ENCODE results near the gene ALG9. TPM values are rescaled to one million over a fixed set of nuclear protein-coding genes. Genes with fewer than 3 reads are reported as not detected.
"Not testable (repeated sequence)": the region's sequence is repeated elsewhere in the genome, so short reads cannot be mapped to it uniquely, and the experiment has no call there.

Gene ALG9
- total RNA-seq, 1 donor from 2014 or later, result 55.5 TPM

DNA sequence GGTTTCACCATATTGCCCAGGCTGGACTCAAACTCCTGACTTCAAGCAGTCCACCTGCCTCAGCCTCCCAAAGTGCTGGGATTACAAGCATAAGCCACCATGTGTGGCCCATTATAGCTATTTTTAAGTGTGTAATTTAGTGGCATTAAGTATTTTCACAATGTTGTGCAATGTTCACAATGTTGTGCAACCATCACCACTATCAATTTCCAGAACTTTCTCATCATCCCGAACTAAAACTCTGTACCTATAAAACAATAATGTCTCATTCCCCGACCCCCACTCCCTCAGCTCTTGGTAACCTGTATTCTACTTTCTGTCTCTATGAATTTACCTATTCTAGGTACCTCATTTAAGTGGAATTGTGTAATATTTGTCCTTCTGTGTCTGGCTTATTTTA lies 15.5 kb upstream of the ALG9 start:
- DNase-seq (ENCODE audit: low read depth, low spot score), result no peak
- Mint-ChIP-seq H3K27me3 (ENCODE audit: low read depth) (no peaks in the 10 kb centered on the region), H3K9me3 (no peaks in the 10 kb centered on the region), H3K27ac (ENCODE audit: unreplicated experiment) (no peak overlapping the region), H3K4me3 (no peak overlapping the region), H3K36me3 (ENCODE audit: low read depth) (no peaks in the 10 kb centered on the region), H3K4me1 (no peaks in the 10 kb centered on the region)
- TF ChIP-seq, protein P1, sequence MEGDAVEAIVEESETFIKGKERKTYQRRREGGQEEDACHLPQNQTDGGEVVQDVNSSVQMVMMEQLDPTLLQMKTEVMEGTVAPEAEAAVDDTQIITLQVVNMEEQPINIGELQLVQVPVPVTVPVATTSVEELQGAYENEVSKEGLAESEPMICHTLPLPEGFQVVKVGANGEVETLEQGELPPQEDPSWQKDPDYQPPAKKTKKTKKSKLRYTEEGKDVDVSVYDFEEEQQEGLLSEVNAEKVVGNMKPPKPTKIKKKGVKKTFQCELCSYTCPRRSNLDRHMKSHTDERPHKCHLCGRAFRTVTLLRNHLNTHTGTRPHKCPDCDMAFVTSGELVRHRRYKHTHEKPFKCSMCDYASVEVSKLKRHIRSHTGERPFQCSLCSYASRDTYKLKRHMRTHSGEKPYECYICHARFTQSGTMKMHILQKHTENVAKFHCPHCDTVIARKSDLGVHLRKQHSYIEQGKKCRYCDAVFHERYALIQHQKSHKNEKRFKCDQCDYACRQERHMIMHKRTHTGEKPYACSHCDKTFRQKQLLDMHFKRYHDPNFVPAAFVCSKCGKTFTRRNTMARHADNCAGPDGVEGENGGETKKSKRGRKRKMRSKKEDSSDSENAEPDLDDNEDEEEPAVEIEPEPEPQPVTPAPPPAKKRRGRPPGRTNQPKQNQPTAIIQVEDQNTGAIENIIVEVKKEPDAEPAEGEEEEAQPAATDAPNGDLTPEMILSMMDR (conservative IDR thresholded peaks at IDR 0.05), result no peak

DNA sequence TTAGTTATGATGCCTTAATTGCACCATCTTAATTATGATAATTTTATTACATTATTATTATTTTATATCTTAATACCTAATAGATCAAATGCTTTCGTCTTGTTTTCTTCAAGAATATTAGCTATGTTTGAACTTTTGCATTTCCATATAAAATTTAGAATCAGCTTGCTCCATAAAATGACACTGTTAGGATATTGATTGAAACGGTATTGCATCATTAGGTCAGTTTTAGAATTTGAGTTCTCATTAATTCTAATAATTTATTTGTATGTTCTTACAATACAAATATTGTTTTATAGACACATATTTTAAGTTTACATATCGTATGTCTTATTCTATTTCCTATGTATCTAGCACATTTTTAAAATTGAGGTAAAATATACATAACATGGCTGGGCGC lies 14.7 kb upstream of the ALG9 start:
- Mint-ChIP-seq H3K9me3 (no peaks in the 10 kb centered on the region), H3K27me3 (ENCODE audit: low read depth) (no peaks in the 10 kb centered on the region), H3K4me1 (no peaks in the 10 kb centered on the region), H3K27ac (ENCODE audit: unreplicated experiment) (no peak overlapping the region), H3K36me3 (ENCODE audit: low read depth) (no peaks in the 10 kb centered on the region), H3K4me3 (no peak overlapping the region)
- TF ChIP-seq, protein P1 (conservative IDR thresholded peaks at IDR 0.05), result no peak
- no peak for DNase-seq (ENCODE audit: low read depth, low spot score)

DNA sequence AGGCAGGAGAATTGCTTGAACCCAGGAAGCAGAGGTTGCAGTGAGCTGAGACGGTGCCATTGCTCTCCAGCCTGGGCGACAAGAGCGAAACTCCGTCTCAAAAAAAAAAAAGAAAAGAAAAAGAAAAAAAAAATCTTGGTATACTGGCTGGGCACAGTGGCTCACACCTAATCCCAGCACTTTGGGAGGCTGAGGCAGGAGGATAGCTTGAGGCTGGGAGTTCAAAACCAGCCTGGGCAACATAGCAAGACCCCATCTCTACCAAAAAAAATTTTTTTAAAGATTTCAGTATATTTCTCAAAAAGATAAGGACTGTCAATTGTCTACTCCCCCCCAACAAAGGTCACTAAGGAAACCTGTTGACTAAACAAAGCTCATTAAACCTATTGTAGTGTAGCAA lies 13.7 kb upstream of the ALG9 start:
- not testable (repeated sequence) for H3K4me3 Mint-ChIP-seq; H3K4me1 Mint-ChIP-seq; H3K36me3 Mint-ChIP-seq (ENCODE audit: low read depth); H3K27me3 Mint-ChIP-seq (ENCODE audit: low read depth); H3K9me3 Mint-ChIP-seq; H3K27ac Mint-ChIP-seq (ENCODE audit: unreplicated experiment); DNase-seq (ENCODE audit: low read depth, low spot score)

DNA sequence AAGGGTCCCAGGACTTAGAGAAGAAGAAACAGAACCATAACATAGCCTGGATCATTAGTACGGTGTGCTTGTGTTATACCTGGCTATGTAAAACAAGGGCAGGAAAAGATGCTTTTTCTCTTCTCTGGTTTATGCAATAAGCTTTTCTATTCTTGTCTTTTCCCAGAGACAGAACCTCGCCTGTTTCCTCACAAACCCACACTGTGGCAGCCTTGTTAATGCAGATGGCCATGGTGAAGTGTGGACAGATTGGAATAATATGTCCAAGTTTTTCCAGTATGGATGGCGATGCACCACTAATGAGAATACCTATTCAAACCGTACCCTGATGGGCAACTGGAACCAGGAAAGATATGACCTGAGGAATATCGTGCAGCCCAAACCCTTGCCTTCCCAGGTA lies 10.8 kb upstream of the ALG9 start:
- Mint-ChIP-seq H3K4me1 (peaks cover 17% of the 10 kb centered on the region), H3K27me3 (ENCODE audit: low read depth) (no peaks in the 10 kb centered on the region), H3K4me3 (no peak overlapping the region), H3K36me3 (ENCODE audit: low read depth) (no peaks in the 10 kb centered on the region), H3K27ac (ENCODE audit: unreplicated experiment) (no peak overlapping the region), H3K9me3 (no peaks in the 10 kb centered on the region)
- DNase-seq (ENCODE audit: low read depth, low spot score), result no peak
- TF ChIP-seq, protein P1 (conservative IDR thresholded peaks at IDR 0.05), result no peak

DNA sequence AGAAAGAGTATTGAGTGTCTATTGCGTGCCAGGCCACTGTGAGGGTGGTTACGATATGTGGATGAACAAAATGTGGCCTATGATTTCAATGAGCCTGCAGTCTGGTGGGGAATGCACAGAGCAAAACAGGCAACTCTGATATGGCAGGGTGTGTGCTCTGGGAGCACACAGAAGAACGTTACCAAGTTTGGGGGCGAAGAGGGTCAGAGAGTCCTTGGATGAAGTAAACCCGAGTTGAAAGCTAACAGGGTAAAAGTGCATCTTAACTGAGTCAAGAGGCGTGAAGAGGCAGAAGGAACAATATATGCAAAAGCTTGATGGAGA lies 8.2 kb upstream of the ALG9 start:
- H3K27me3 Mint-ChIP-seq (ENCODE audit: low read depth), result no peaks in the 10 kb centered on the region
- H3K27ac Mint-ChIP-seq (ENCODE audit: unreplicated experiment), result peak overlapping the region; percentile 97
- no peak for DNase-seq (ENCODE audit: low read depth, low spot score)
- TF ChIP-seq, protein P1 (conservative IDR thresholded peaks at IDR 0.05), result no peak
- H3K4me3 Mint-ChIP-seq, result peak overlapping the region; percentile 93
- H3K36me3 Mint-ChIP-seq (ENCODE audit: low read depth), result no peaks in the 10 kb centered on the region
- H3K9me3 Mint-ChIP-seq, result no peaks in the 10 kb centered on the region
- peaks cover 17% of the 10 kb centered on the region for H3K4me1 Mint-ChIP-seq

DNA sequence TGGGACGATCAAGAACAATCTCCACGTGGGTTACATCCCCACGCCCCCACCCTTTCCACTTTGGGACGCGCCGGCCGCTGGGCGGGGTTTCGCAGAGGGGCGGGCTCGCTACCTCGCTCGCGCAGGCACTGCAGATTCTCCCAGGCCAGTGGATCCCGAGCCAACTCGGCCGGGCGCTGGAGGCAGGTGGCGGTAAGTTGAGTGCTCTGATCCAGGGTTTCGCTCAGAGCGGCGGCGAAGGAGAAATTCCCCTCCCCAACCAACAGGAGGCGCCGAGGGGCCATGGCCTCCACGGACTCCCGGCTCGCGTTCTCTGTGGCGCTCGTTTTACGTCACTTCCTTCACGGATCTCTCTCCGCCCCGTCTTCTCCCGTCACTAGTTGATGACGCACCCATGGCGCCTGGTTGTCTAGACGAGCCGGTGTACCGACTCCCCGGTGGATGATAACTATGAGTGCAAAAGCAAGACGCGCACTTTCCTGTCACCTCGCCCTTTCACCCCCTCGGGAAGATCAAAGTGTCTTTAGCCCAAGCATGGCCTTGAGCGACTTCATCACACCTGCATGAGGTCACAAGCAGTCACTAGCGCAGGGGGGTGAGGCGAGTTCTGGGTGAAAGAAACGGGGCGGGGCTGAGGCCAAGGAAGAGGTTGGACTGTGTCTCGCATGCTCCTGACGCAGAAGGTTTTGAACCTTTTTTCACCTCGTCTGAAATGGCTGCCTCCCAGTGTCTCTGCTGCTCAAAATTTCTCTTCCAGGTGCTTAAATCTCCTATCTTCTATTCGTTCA lies 7.7 kb upstream of the ALG9 start, which contains the start of the genes CFAP68 and FDXACB1:
Gene CFAP68, plus strand, starts transcription at position 693 of the 788 bp plus-strand sequence. Its CDS starts 20 bp downstream, at position 713.
Gene FDXACB1, minus strand, starts transcription at position 317 of the 788 bp plus-strand sequence. Its CDS starts 33 bp downstream, at position 284.
- peaks cover 17% of the 10 kb centered on the region for H3K4me1 Mint-ChIP-seq
- DNase-seq (ENCODE audit: low read depth, low spot score), result peak; percentile 96
- H3K27ac Mint-ChIP-seq (ENCODE audit: unreplicated experiment), result peak within 1 kb of the TSS; percentile 97
- H3K4me3 Mint-ChIP-seq, result peak within 1 kb of the TSS; percentile 93
- TF ChIP-seq, protein P1 (conservative IDR thresholded peaks at IDR 0.05), result peak; percentile 97
- H3K36me3 Mint-ChIP-seq (ENCODE audit: low read depth), result no peaks in the 10 kb centered on the region
- H3K27me3 Mint-ChIP-seq (ENCODE audit: low read depth), result no peaks in the 10 kb centered on the region
- no peaks in the 10 kb centered on the region for H3K9me3 Mint-ChIP-seq

All from neural crest cell (in vitro differentiated cells).